GM15510 (cell line): ENCODE data around the gene ZCRB1.

ENCODE experiments used
- POLR2A ChIP-seq: IDR thresholded peaks from 3 replicates; pipeline ENCODE4 v1.6.1; 2011; ENCODE audit warnings: borderline replicate concordance; ENCODE audit not compliant: insufficient read length; ENCODE audit errors: extremely low read depth

Gene ZCRB1

GRCh38 chr12:42288544-42288943, 37.4 kb downstream of the ZCRB1 start:
- TF ChIP-seq POLR2A = no peak

GRCh38 chr12:42286741-42287140, 39.2 kb downstream of the ZCRB1 start:
- no peak for TF ChIP-seq POLR2A

GRCh38 chr12:42285431-42285830, 40.5 kb downstream of the ZCRB1 start:
- no peak for TF ChIP-seq POLR2A

GRCh38 chr12:42284876-42285275, 41.0 kb downstream of the ZCRB1 start:
- no peak for TF ChIP-seq POLR2A

- TF ChIP-seq POLR2A = no peak
Observed at GRCh38 chr12:42284157-42284556, 41.7 kb downstream of the ZCRB1 start.

GRCh38 chr12:42283739-42284138, 42.2 kb downstream of the ZCRB1 start:
- TF ChIP-seq POLR2A = no peak

- TF ChIP-seq POLR2A = no peak
Observed at GRCh38 chr12:42282294-42282693, 43.6 kb downstream of the ZCRB1 start.

GRCh38 chr12:42281844-42282243, 44.0 kb downstream of the ZCRB1 start:
- no peak for TF ChIP-seq POLR2A

- TF ChIP-seq POLR2A = no peak
Observed at GRCh38 chr12:42281278-42281677, 44.6 kb downstream of the ZCRB1 start.

- no peak for TF ChIP-seq POLR2A
Observed at GRCh38 chr12:42278128-42278510, 47.8 kb downstream of the ZCRB1 start.

- TF ChIP-seq POLR2A = no peak
Observed at GRCh38 chr12:42277396-42278127, 48.3 kb downstream of the ZCRB1 start.

- no peak for TF ChIP-seq POLR2A
Observed at GRCh38 chr12:42275499-42275898, 50.4 kb downstream of the ZCRB1 start.

GRCh38 chr12:42273706-42274105, 52.2 kb downstream of the ZCRB1 start:
- TF ChIP-seq POLR2A = no peak

GRCh38 chr12:42270596-42270995, 55.3 kb downstream of the ZCRB1 start:
- TF ChIP-seq POLR2A = no peak

GRCh38 chr12:42267413-42268190, 58.3 kb downstream of the ZCRB1 start:
- TF ChIP-seq POLR2A = no peak
